Brain microvascular endothelial cell (primary cell): ENCODE measurements around the gene VTI1A.

ENCODE experiments used
- DNase-seq: peaks from one replicate; pipeline ENCODE4 v3.0.0-alpha.2; 2020
- H3K27ac ChIP-seq: fragments of 250-450 bp; sonication (Bioruptor Pico); 2 replicates; pipeline ENCODE4 v1.5.1; 2020; ENCODE audit warnings: mild to moderate bottlenecking, moderate library complexity
- H3K27me3 ChIP-seq: fragments of 250-450 bp; sonication (Bioruptor Pico); replicated peaks from 2 replicates; pipeline ENCODE4 v1.5.1; 2020; ENCODE audit warnings: mild to moderate bottlenecking
- H3K36me3 ChIP-seq: fragments of 250-450 bp; sonication (Bioruptor Pico); replicated peaks from 2 replicates; pipeline ENCODE4 v1.5.1; 2020; ENCODE audit warnings: mild to moderate bottlenecking
- H3K4me3 ChIP-seq: 2 replicates; pipeline ENCODE4 v1.5.1; 2011; ENCODE audit warnings: low read depth, mild to moderate bottlenecking, control low read depth, low read length, moderate library complexity
- in situ Hi-C: cut with HindIII; loops from 2 replicates; pipeline ENCODE4 v1.10.0; 2017; ENCODE audit warnings: low sequenced_read_pairs, low pct_ligation_motif_present
- TF ChIP-seq, protein P1 (sequence below): IDR thresholded peaks from 2 replicates; pipeline ENCODE4 v1.5.1; 2011; ENCODE audit warnings: low read depth, mild to moderate bottlenecking, moderate library complexity, low read length, control low read depth, inconsistent platforms; ENCODE audit errors: missing control alignments

VTI1A gene

DNA sequence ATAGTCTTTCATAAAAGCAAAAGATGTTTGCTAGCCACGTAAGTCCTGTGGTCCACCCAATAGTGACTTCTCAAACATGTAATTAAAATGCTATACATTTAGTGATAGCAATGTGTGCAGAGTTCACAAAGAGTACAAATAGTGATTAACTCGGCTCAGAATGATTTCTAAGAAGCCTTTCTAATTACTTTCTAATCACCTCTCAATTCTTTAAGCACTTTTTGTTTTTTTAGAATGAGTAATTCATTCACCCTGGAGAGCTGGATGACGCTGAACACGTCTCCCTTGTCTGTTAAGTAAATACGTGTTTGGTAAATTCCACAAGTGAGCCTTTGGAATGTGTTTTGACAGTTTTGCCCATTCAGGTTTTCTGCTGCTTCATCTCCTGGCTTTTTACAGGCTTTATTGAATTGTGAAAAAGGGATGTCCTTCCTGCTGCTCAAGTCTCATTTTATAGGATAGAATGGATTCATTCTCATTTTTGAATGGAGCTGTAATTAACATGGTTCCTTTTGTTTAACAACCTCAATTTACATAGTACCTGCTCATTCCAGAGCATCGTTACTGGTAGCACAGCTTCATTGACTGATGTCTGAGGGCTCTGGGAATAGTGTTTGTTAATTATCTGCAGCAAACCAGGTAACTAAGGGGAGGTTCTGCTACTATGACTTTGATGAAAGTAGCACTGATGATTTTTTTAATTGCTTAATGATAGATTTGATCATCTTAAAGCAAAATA, 212.1 kb downstream of the VTI1A start:
- TF ChIP-seq, protein P1, sequence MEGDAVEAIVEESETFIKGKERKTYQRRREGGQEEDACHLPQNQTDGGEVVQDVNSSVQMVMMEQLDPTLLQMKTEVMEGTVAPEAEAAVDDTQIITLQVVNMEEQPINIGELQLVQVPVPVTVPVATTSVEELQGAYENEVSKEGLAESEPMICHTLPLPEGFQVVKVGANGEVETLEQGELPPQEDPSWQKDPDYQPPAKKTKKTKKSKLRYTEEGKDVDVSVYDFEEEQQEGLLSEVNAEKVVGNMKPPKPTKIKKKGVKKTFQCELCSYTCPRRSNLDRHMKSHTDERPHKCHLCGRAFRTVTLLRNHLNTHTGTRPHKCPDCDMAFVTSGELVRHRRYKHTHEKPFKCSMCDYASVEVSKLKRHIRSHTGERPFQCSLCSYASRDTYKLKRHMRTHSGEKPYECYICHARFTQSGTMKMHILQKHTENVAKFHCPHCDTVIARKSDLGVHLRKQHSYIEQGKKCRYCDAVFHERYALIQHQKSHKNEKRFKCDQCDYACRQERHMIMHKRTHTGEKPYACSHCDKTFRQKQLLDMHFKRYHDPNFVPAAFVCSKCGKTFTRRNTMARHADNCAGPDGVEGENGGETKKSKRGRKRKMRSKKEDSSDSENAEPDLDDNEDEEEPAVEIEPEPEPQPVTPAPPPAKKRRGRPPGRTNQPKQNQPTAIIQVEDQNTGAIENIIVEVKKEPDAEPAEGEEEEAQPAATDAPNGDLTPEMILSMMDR = no peak
- Histone ChIP-seq H3K27ac (peak overlapping the region; percentile 16), H3K27me3 (no peaks in the 10 kb centered on the region), H3K36me3 (no peaks in the 10 kb centered on the region), H3K4me3 (no peak overlapping the region)
- peak; percentile 46 for DNase-seq
- in situ Hi-C loops = no loop called here

DNA sequence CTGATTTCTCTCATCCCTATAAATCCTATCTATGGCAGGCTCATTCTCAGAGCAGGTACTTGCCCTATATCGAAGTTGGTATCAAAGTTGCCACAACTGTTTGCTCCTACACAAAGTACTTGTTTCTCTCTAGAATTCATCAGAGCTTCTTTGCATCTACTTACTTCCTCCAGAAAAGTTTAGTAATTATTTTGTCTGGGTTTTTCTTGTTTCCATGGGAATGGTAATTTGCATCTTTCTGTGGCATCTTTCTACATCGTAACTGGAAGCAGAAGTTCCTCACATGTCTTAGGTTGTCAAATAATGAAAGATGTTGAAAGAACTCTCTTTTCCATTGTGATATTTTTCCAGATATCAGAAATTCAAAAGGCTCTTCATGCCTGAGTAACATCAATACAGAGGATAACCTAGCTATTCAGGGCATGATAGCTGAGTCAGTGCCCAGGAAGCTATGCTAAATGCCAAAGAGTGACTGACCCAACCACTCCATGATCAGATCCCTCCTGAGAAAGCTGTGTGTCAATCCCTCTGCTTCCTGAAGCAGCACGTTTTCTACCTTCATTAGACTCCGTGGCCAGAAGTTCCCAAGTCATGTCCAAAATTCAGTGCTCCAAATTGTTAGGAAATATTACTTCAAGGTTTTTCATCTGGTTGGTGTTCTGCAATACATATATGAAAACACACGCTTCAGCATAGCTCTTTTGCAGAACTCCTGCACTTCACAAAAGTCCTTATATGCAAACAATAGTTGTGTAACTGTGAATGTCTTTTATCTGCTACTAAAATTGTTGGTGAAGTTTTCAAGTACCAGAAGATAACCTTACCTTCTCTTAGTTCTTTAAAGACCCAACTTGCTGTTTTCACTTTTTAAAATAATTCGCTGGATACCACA, 216.5 kb downstream of the VTI1A start:
- Histone ChIP-seq H3K36me3 (no peaks in the 10 kb centered on the region), H3K4me3 (no peak overlapping the region), H3K27me3 (no peaks in the 10 kb centered on the region), H3K27ac (no peak overlapping the region)
- TF ChIP-seq, protein P1 = no peak
- in situ Hi-C loops = no loop called here
- DNase-seq = peak; percentile 69

DNA sequence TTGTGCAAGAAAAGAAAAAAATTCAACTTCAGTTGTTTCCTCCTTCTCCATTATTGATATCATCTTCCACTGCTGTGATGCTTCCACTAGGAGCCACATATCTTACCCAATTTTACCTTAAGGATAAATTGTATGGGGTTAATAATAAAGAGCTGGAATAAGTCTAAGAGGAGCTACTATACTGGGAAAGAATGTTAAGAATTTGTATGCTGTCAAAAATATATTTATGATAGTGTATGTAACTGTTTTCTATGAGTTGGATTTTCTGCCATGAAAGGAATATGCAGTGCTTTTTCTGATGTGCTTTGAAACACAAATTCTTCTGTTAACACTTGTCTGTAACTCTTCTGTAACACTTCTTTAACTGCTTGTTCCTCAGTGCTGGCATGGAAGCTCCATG, 219.1 kb downstream of the VTI1A start:
- TF ChIP-seq, protein P1 = no peak
- no peak for DNase-seq
- no peak overlapping the region for H3K27ac ChIP-seq
- in situ Hi-C loops = no loop called here
- H3K36me3 ChIP-seq = no peaks in the 10 kb centered on the region
- no peak overlapping the region for H3K4me3 ChIP-seq
- H3K27me3 ChIP-seq = no peaks in the 10 kb centered on the region

DNA sequence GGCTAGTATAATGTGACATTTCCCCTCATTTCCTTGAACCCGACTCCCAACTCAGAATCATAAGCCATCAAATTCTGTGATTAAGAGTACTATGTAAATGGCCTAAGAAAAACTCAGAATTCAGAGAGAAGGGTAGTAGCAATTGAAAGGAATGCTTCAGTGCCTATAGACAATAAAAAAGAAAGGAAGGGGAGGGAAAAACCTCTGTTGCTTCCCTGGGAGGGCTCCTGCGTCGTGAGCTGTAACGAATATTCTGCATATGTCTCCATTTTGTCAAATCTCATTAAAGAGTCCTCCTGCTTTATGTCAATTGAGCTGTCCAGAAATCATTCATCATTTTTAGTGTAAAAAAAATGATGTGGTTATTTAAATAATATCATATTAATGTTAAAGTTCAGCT, 223.0 kb downstream of the VTI1A start:
- H3K36me3 ChIP-seq = no peaks in the 10 kb centered on the region
- no peaks in the 10 kb centered on the region for H3K27me3 ChIP-seq
- in situ Hi-C loops = no loop called here
- no peak overlapping the region for H3K27ac ChIP-seq
- TF ChIP-seq, protein P1 = no peak
- H3K4me3 ChIP-seq = no peak overlapping the region
- no peak for DNase-seq

DNA sequence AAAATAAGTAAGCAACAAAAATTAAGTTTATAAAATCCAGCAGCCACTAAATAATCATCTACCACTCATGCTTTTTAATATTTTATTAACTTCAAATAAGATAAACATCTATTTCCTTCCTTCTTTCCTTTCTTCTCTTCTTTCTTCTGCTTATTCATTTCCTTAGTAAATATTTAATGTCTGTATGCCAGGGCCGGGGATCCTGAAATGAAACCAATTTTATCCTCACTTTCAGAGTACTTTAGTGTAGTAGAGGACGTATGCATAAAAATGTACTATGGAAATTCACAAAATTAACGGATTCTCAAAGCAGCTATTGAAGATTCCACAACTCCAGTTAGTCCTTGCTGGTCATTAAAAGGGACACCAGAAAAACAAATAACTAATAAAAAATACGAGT, 224.7 kb downstream of the VTI1A start:
- no peak for DNase-seq
- Histone ChIP-seq H3K4me3 (no peak overlapping the region), H3K36me3 (no peaks in the 10 kb centered on the region), H3K27me3 (no peaks in the 10 kb centered on the region), H3K27ac (no peak overlapping the region)
- TF ChIP-seq, protein P1 = no peak
- in situ Hi-C loops = no loop called here
